Body of pancreas (tissue), 4 donors: ENCODE results near the gene GRK4.

Experiments
- POLR2A ChIP-seq, 3 donors: fragments of 450-650 bp; IDR thresholded peaks; one replicate each; pipeline ENCODE4 v1.6.1; 2016; ENCODE audit warnings: antibody characterized with exemption in 3 of 3, mild to moderate bottlenecking in 2 of 3
- TF ChIP-seq, protein P1 (sequence below), 7 experiments: fragments of 450-650 bp in 4 of 7; fragments of 200-600 bp in 3 of 7; sonication (generic) in 3 of 7; IDR thresholded peaks; one replicate each; pipeline ENCODE4 v1.5.1; 2016 to 2019; ENCODE audit warnings: antibody characterized with exemption in 7 of 7

GRCh38 chr4:3066836-3067400 is 103.5 kb downstream of the GRK4 start:
- TF ChIP-seq POLR2A (IDR thresholded peaks at IDR 0.05), result no peak
- TF ChIP-seq, protein P1, sequence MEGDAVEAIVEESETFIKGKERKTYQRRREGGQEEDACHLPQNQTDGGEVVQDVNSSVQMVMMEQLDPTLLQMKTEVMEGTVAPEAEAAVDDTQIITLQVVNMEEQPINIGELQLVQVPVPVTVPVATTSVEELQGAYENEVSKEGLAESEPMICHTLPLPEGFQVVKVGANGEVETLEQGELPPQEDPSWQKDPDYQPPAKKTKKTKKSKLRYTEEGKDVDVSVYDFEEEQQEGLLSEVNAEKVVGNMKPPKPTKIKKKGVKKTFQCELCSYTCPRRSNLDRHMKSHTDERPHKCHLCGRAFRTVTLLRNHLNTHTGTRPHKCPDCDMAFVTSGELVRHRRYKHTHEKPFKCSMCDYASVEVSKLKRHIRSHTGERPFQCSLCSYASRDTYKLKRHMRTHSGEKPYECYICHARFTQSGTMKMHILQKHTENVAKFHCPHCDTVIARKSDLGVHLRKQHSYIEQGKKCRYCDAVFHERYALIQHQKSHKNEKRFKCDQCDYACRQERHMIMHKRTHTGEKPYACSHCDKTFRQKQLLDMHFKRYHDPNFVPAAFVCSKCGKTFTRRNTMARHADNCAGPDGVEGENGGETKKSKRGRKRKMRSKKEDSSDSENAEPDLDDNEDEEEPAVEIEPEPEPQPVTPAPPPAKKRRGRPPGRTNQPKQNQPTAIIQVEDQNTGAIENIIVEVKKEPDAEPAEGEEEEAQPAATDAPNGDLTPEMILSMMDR (IDR thresholded peaks at IDR 0.05), result no peak
